Measurements from ENCODE around the gene GPR25. TPM values are rescaled to one million over a fixed set of nuclear protein-coding genes. Genes with fewer than 3 reads are reported as not detected.

Gene GPR25
- total RNA-seq, 1 donor from 2014 or later, result 0.25 TPM

DNA sequence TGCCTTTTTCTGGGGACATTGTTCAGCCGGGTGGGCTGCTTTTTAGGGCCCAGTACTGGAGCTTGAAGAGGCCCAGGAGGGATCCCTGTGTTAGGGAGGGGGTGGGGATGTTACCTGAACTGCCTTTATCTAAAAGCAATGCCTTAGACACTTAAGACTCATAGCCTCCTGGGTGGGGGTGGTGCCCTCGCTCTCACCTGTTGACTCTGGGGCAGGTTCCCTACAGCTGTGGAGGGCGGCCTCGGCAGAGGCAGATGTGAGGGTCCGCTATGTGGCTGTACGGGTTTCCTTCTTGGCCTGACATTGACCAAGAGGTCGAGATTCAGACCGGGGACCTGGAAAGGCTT, 22.6 kb downstream of the GPR25 start:
- peak overlapping the region; percentile 94 for H3K4me3 Mint-ChIP-seq
- TF ChIP-seq, protein P1, sequence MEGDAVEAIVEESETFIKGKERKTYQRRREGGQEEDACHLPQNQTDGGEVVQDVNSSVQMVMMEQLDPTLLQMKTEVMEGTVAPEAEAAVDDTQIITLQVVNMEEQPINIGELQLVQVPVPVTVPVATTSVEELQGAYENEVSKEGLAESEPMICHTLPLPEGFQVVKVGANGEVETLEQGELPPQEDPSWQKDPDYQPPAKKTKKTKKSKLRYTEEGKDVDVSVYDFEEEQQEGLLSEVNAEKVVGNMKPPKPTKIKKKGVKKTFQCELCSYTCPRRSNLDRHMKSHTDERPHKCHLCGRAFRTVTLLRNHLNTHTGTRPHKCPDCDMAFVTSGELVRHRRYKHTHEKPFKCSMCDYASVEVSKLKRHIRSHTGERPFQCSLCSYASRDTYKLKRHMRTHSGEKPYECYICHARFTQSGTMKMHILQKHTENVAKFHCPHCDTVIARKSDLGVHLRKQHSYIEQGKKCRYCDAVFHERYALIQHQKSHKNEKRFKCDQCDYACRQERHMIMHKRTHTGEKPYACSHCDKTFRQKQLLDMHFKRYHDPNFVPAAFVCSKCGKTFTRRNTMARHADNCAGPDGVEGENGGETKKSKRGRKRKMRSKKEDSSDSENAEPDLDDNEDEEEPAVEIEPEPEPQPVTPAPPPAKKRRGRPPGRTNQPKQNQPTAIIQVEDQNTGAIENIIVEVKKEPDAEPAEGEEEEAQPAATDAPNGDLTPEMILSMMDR (IDR thresholded peaks at IDR 0.05; ENCODE audit: unreplicated experiment), result no peak
- peak overlapping the region; percentile 95 for H3K27ac Mint-ChIP-seq
- H3K4me1 Mint-ChIP-seq, result peaks cover 71% of the 10 kb centered on the region
- H3K9me3 Mint-ChIP-seq, result no peaks in the 10 kb centered on the region
- no peak for DNase-seq (ENCODE audit: low spot score in 2 of 2, unreplicated experiment in 2 of 2)
- H3K27me3 Mint-ChIP-seq (ENCODE audit: low read depth), result no peaks in the 10 kb centered on the region
- peaks cover 3% of the 10 kb centered on the region for H3K36me3 Mint-ChIP-seq

DNA sequence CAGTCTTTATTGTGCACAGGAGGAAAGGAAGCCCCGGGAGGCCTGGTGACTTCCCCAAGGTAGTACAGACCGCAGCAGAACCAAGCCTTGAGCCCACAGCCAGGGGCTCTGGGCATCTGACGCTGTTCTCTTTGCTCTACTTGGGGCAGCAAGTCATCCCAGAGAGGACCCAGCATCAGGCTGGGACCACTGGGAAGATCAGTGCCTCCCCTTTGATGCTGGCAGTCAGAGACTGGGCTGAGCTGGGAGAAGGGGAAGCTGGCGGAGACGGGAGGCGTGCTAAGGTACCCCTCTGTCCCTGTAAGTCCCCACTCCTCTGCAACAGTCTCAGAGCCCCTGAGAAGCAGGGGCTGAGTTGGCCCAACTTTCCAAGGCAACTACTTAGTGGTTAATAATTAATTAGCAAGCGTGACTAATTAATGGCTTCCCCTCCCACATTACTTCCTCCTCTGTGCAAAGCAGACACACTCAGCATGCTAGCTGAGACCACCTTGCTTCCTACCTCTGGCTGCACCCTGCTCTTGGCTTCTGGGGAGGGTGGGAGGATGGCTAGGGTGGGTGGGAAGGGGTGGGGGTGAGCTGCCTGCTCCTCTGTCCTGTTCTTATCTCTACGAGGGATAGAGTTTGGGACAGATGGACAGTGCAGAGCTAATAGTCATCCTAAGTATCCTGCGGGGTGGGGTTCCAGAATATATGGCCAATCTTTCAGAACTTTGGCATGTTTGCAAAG, 23.2 kb downstream of the GPR25 start:
- Mint-ChIP-seq H3K27ac (peak overlapping the region; percentile 99), H3K9me3 (no peaks in the 10 kb centered on the region), H3K36me3 (peaks cover 3% of the 10 kb centered on the region), H3K27me3 (ENCODE audit: low read depth) (no peaks in the 10 kb centered on the region), H3K4me3 (peak overlapping the region; percentile 94), H3K4me1 (peaks cover 67% of the 10 kb centered on the region)
- DNase-seq (ENCODE audit: low spot score in 2 of 2, unreplicated experiment in 2 of 2), result no peak
- TF ChIP-seq, protein P1 (IDR thresholded peaks at IDR 0.05; ENCODE audit: unreplicated experiment), result no peak

DNA sequence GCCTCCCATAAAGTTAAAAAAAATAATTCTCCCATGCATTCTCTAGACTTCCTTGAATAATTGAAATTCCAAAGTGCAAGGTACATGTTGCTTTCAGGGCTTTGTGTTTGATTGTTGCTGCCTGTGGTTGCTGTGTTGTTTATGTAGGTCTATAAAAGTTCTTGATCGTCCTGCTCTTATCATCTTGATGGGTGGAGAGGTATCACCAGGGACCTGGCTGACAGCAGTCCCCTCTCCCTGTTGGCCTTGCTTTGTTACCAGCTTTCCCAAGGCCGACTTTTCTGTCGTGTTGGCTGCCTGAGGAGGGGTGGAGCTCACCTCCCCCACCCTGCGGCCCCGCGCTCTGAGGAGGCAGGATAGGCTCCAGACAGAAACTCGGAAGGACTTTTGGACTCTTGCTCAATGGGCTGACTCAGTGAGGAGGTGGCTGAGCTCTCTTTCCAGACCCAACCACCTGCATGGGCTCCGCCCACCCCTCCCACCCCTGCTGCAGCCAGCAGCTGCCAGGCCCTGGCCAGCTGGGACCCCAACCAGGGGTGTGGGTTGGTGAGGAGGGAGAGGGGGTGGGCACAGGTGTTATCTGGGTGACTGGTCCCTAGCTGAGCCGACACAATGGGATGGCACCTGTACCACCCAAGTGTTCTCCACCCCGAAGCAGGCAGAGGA, 23.9 kb downstream of the GPR25 start:
- peaks cover 66% of the 10 kb centered on the region for H3K4me1 Mint-ChIP-seq
- no peaks in the 10 kb centered on the region for H3K27me3 Mint-ChIP-seq (ENCODE audit: low read depth)
- no peaks in the 10 kb centered on the region for H3K9me3 Mint-ChIP-seq
- H3K4me3 Mint-ChIP-seq, result peak overlapping the region; percentile 53
- TF ChIP-seq, protein P1 (IDR thresholded peaks at IDR 0.05; ENCODE audit: unreplicated experiment), result no peak
- no peak for DNase-seq (ENCODE audit: low spot score in 2 of 2, unreplicated experiment in 2 of 2)
- H3K36me3 Mint-ChIP-seq, result peaks cover 9% of the 10 kb centered on the region
- H3K27ac Mint-ChIP-seq, result peak overlapping the region; percentile 99

DNA sequence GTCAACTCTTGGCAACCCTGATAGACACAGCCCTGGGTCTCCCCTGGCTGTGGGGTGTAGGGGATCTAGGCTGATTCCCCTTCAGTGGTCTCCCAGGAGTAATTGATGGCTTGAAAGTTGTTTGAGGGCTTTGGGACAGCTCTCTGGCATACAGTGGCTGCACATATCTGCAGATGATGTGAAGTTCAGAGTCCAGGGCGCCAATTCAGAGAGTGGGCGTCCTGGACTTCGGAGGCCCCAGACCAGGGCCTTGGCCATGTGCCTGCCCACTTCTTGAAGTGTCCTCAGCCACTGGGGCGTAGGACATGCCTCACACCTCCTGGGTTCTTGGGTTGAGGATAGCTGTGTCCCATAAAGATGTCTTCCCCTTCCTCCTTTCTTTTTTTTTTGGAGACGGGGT, 24.5 kb downstream of the GPR25 start:
- Mint-ChIP-seq H3K4me1 (peaks cover 63% of the 10 kb centered on the region), H3K36me3 (peaks cover 14% of the 10 kb centered on the region), H3K27ac (peak overlapping the region; percentile 77), H3K9me3 (no peaks in the 10 kb centered on the region), H3K4me3 (peak overlapping the region; percentile 37), H3K27me3 (ENCODE audit: low read depth) (no peaks in the 10 kb centered on the region)
- TF ChIP-seq, protein P1 (IDR thresholded peaks at IDR 0.05; ENCODE audit: unreplicated experiment), result no peak
- DNase-seq (ENCODE audit: low spot score in 2 of 2, unreplicated experiment in 2 of 2), result no peak

DNA sequence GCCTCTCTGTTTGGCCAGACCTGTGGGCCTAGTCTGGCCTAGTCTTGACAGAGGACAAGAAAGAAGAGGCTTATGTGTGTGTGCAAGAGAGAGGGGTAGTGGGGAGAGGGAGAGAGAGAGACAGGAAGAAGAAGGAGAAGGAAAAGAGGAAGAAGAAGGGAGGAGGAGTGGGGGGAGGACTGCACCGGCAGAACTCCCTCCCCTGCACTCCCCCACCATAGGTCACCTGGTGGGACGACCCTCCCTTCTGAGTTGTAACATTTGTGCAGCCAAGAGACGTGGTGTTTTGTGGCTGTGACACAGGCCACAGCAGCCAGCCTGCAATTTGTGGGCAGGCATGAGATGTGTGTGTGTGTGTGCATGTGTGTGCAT, 26.2 kb downstream of the GPR25 start:
- peak overlapping the region; percentile 14 for H3K27ac Mint-ChIP-seq
- H3K4me1 Mint-ChIP-seq, result peaks cover 47% of the 10 kb centered on the region
- no peak overlapping the region for H3K4me3 Mint-ChIP-seq
- no peaks in the 10 kb centered on the region for H3K27me3 Mint-ChIP-seq (ENCODE audit: low read depth)
- DNase-seq (ENCODE audit: low spot score in 2 of 2, unreplicated experiment in 2 of 2), result no peak
- no peaks in the 10 kb centered on the region for H3K9me3 Mint-ChIP-seq
- TF ChIP-seq, protein P1 (IDR thresholded peaks at IDR 0.05; ENCODE audit: unreplicated experiment), result no peak
- H3K36me3 Mint-ChIP-seq, result peaks cover 19% of the 10 kb centered on the region
